Endodermal cell (in vitro differentiated cells): ENCODE measurements around the gene EID2B. TPM values are rescaled to one million over a fixed set of nuclear protein-coding genes. Genes with fewer than 3 reads are reported as not detected.

Experiments
- DNase-seq: peaks from one replicate; pipeline ENCODE4 v3.0.0-alpha.2; 2017
- H3K27ac ChIP-seq: 2 replicates; pipeline ENCODE4 v1.5.1; 2013; ENCODE audit warnings: mild to moderate bottlenecking, low read depth, low read length, moderate library complexity
- H3K27me3 ChIP-seq: 2 replicates; pipeline ENCODE4 v1.6.1; 2013; ENCODE audit warnings: mild to moderate bottlenecking, low read length, moderate library complexity; ENCODE audit not compliant: insufficient read depth, control insufficient read depth, poor library complexity, severe bottlenecking
- H3K36me3 ChIP-seq: 2 replicates; pipeline ENCODE4 v1.7.0; 2013; ENCODE audit warnings: mild to moderate bottlenecking, low read length, moderate library complexity; ENCODE audit not compliant: control insufficient read depth, insufficient read depth
- H3K4me1 ChIP-seq: one replicate; pipeline ENCODE4 v1.7.0; 2013; ENCODE audit warnings: low read length; ENCODE audit not compliant: control insufficient read depth, insufficient read depth
- H3K4me3 ChIP-seq: 2 replicates; pipeline ENCODE4 v1.5.1; 2013; ENCODE audit warnings: mild to moderate bottlenecking, low read length, moderate library complexity
- H3K9ac ChIP-seq: 2 replicates; pipeline ENCODE4 v1.6.1; 2013; ENCODE audit warnings: mild to moderate bottlenecking, low read length, moderate library complexity; ENCODE audit not compliant: poor library complexity, severe bottlenecking; ENCODE audit errors: extremely low read depth
- H3K9me3 ChIP-seq: 2 replicates; pipeline ENCODE4 v1.6.1; 2013; ENCODE audit warnings: mild to moderate bottlenecking, low read length, moderate library complexity; ENCODE audit not compliant: control insufficient read depth
- H3K27ac Mint-ChIP-seq: 2 replicates; pipeline ENCODE4 v1.8.0; 2020; ENCODE audit warnings: mixed read lengths
- H3K27me3 Mint-ChIP-seq: 2 replicates; pipeline ENCODE4 v1.8.0; 2021; ENCODE audit warnings: mild to moderate bottlenecking, mixed read lengths; ENCODE audit not compliant: insufficient read depth
- H3K36me3 Mint-ChIP-seq: 2 replicates; pipeline ENCODE4 v1.8.0; 2020; ENCODE audit warnings: low read depth, mixed read lengths
- H3K4me1 Mint-ChIP-seq: 2 replicates; pipeline ENCODE4 v1.8.0; 2020; ENCODE audit warnings: mixed read lengths
- H3K4me3 Mint-ChIP-seq: 2 replicates; pipeline ENCODE4 v1.8.0; 2020; ENCODE audit warnings: mild to moderate bottlenecking, moderate library complexity, mixed read lengths
- H3K9me3 Mint-ChIP-seq: 2 replicates; pipeline ENCODE4 v1.8.0; 2020; ENCODE audit warnings: mild to moderate bottlenecking, mixed read lengths
- WGBS, 2 experiments: methylation state at CpG; one replicate each; pipeline versions ENCODE4 v1.1.5 to v1.1.7; 2013; ENCODE audit warnings: missing lambda C conversion rate in 2 of 2, mixed read lengths in 1 of 2; ENCODE audit not compliant: insufficient coverage in 1 of 2, insufficient read length in 1 of 2; 5-methylcytosine and 5-hydroxymethylcytosine counted together
- total RNA-seq, 2 donors: library from RNA; stranded (reverse); fragmentation: NEBNext Ultra II Directional in 1 of 2; extraction: Animal tissue kit (Norgen Biotek cat#: 25700) in 1 of 2; gene quantifications; 2 replicates in 1 of 2; 3 replicates in 1 of 2; pipeline ENCODE4 v1.2.1, GENCODE V29; 2021
- TF ChIP-seq, protein P1 (sequence below): fragments of 200-600 bp; sonication (generic); conservative IDR thresholded peaks from 2 replicates; pipeline ENCODE4 v1.5.0; 2021; ENCODE audit warnings: antibody characterized with exemption, mild to moderate bottlenecking

Gene EID2B
- total RNA-seq, 2 donors from 2014 or later, result 1.2 to 3.8 TPM

DNA sequence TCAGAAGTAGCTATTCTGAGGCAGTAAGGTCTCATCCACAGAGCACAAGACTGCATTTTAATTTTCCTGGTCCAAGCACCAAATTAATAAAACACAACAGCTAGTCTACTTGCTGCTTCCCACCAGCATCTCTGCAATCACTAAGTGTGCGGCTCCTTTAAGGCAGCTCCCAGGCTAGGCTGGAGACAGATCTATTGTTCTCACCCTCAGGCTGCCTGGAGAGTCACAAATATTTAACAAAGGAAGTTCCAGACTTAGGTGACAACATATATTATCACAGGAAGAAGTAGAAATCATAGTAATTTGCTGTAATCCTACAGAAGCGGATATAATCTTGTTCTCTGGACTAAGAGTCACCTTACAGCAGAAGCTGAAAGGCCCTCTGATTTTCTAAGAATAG is 9.6 kb upstream of the EID2B start:
- Histone ChIP-seq H3K27me3 (no peaks in the 10 kb centered on the region), H3K4me1 (no peaks in the 10 kb centered on the region), H3K9ac (no peak overlapping the region), H3K27ac (peak overlapping the region; percentile 87), H3K9me3 (no peaks in the 10 kb centered on the region), H3K36me3 (peaks cover 5% of the 10 kb centered on the region), H3K4me3 (peak overlapping the region; percentile 41)
- TF ChIP-seq, protein P1, sequence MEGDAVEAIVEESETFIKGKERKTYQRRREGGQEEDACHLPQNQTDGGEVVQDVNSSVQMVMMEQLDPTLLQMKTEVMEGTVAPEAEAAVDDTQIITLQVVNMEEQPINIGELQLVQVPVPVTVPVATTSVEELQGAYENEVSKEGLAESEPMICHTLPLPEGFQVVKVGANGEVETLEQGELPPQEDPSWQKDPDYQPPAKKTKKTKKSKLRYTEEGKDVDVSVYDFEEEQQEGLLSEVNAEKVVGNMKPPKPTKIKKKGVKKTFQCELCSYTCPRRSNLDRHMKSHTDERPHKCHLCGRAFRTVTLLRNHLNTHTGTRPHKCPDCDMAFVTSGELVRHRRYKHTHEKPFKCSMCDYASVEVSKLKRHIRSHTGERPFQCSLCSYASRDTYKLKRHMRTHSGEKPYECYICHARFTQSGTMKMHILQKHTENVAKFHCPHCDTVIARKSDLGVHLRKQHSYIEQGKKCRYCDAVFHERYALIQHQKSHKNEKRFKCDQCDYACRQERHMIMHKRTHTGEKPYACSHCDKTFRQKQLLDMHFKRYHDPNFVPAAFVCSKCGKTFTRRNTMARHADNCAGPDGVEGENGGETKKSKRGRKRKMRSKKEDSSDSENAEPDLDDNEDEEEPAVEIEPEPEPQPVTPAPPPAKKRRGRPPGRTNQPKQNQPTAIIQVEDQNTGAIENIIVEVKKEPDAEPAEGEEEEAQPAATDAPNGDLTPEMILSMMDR, result no peak
- Mint-ChIP-seq H3K27ac (no peak overlapping the region), H3K36me3 (no peaks in the 10 kb centered on the region), H3K9me3 (no peaks in the 10 kb centered on the region), H3K27me3 (no peaks in the 10 kb centered on the region), H3K4me1 (peaks cover 24% of the 10 kb centered on the region), H3K4me3 (no peak overlapping the region)
- DNase-seq, result peak; percentile 62
- WGBS, 2 experiments, result 33 to 51% methylated on average over 1 to 2 of the region's 2 CpGs

DNA sequence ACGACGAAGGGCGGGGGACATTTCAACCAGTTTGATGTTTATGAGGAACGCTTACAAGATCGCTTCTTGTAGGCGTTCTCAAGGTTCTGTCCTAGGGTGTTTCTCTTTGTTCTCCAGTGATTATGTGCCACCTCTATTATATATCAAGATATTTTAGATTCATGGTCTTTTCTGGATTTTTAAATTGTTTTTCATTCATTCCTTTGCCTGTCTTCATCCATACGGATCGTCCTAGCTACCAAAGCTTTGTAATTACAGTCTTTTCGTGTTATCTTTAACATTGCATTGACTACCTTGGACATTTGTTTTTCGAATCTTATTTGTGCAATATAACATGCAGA is 7.7 kb upstream of the EID2B start:
- H3K4me1 Mint-ChIP-seq, result peaks cover 24% of the 10 kb centered on the region
- WGBS, 2 experiments, result 33 to 39% methylated on average over 6 to 10 of the region's 10 CpGs

DNA sequence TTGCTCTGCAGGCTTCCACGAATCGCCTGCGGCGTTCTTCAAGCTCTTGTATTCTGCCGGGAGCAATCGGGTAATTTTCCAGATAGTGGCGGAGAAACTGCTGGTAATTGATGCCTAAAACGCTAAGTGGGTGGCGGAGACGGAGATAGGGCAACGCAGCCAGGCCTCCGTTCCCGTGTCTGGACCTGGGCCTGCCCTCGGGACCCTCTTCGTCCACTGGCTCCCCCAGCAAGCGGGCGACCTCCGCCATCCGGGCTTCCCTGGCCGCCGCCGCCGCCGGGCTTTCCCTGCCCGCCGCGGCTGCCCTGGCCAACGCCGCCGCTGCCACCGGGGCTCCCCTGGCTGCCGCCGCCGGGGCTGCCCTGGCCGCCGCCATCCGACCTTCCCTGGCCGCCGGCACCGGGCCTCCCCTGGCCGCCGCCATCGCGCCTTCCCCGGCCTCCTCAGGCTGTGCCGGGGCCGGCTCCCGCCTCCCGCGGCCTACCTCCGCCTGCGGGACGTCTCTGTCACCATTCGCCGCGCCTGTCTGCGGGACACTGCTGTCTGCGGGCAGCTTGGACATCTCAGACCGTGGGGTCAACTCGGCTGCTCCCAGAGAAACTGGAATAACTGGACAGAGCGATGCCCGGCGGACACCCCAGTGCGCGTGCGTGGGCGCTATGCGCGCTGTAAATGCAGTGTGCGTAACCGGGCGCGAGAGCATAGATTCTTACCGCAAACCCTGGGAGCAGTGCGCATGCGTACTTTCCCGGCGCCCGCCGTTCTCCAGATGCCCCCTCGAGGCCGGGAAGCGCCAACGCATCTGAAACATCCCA is 7.1 kb upstream of the EID2B start, which contains the start of gene EID2:
EID2 (minus strand) TSS at position 644 of the 815 bp plus-strand sequence; CDS start at position 562, 82 bp downstream.
- H3K4me3 Mint-ChIP-seq, result peak within 1 kb of the TSS; percentile 87
- peaks cover 5% of the 10 kb centered on the region for H3K36me3 ChIP-seq
- no peaks in the 10 kb centered on the region for H3K9me3 Mint-ChIP-seq
- no peaks in the 10 kb centered on the region for H3K27me3 ChIP-seq
- peaks cover 24% of the 10 kb centered on the region for H3K4me1 Mint-ChIP-seq
- peak within 1 kb of the TSS; percentile 99 for H3K9ac ChIP-seq
- H3K36me3 Mint-ChIP-seq, result no peaks in the 10 kb centered on the region
- H3K27ac ChIP-seq, result peak within 1 kb of the TSS; percentile 85
- no peaks in the 10 kb centered on the region for H3K4me1 ChIP-seq
- TF ChIP-seq, protein P1, result peak; percentile 81
- H3K4me3 ChIP-seq, result peak within 1 kb of the TSS; percentile 95
- H3K27ac Mint-ChIP-seq, result peak within 1 kb of the TSS; percentile 98
- 0% methylated on average over 39 to 84 of the region's 84 CpGs for whole genome bisulfite sequencing, 2 experiments
- peak; percentile 96 for DNase-seq
- peaks cover 2% of the 10 kb centered on the region for H3K27me3 Mint-ChIP-seq
- no peaks in the 10 kb centered on the region for H3K9me3 ChIP-seq

More for the DNA sequence above, 7.7 kb upstream of the EID2B start:
- no peaks in the 10 kb centered on the region for H3K27me3 Mint-ChIP-seq
- no peaks in the 10 kb centered on the region for H3K9me3 ChIP-seq
- no peak overlapping the region for H3K9ac ChIP-seq
- no peak for DNase-seq
- H3K36me3 ChIP-seq, result peaks cover 5% of the 10 kb centered on the region
- H3K36me3 Mint-ChIP-seq, result no peaks in the 10 kb centered on the region
- TF ChIP-seq, protein P1, result no peak
- H3K4me3 ChIP-seq, result peak overlapping the region; percentile 95
- peak overlapping the region; percentile 87 for H3K4me3 Mint-ChIP-seq
- H3K27ac ChIP-seq, result no peak overlapping the region
- H3K27ac Mint-ChIP-seq, result no peak overlapping the region
- no peaks in the 10 kb centered on the region for H3K4me1 ChIP-seq
- no peaks in the 10 kb centered on the region for H3K9me3 Mint-ChIP-seq
- no peaks in the 10 kb centered on the region for H3K27me3 ChIP-seq
